K562 (cell line): ENCODE data around the gene DHX32. TPM values are rescaled to one million over a fixed set of nuclear protein-coding genes. Genes with fewer than 3 reads are reported as not detected.
A peak's percentile ranks its signal among the peaks of the same experiment; 100 is the strongest.
"Not testable (repeated sequence)": the region's sequence is repeated elsewhere in the genome, so short reads cannot be mapped to it uniquely, and the experiment has no call there.

Source experiments
- ATAC-seq: fragments of 200-7000 bp; cut with Tn5 transposase; 3 replicates; pipeline ENCODE4 v1.9.1; 2020; ENCODE audit warnings: moderate library complexity
- BruUV-seq: library from RNA; stranded (reverse); fragments of 400-500 nt; replicated peaks from 2 replicates; lab custom pipeline; 2021; lab: Mats Ljungman, UMichigan
- CTCF ChIA-PET: fragments of 300-600 bp; formaldehyde crosslinking; extraction: SDS; loops from one replicate; lab custom pipeline; 2021; ENCODE audit warnings: low intra/inter-chr PET ratio; lab: Yijun Ruan, JAX
- POLR2A ChIA-PET: fragments of 300-600, 350-650 bp; sonication (Branson Sonifier 250); formaldehyde crosslinking; extraction: SDS; loops from one replicate; lab custom pipeline; 2021; ENCODE audit warnings: antibody characterized with exemption, inconsistent platforms; lab: Yijun Ruan, JAX
- DNase-seq, 4 experiments: peaks; one replicate each; pipeline versions ENCODE4 v3.0.0 to v3.0.0-alpha.2; 2011 to 2018; ENCODE audit warnings: low spot score in 3 of 4, mixed read lengths in 3 of 4; ENCODE audit errors: extremely low read depth in 1 of 4
- FAIRE-seq: peaks from 2 replicates; lab custom pipeline; 2011; peaks lifted over from hg19 to GRCh38; lab: Jason Lieb, UNC
- H2AFZ ChIP-seq: 2 replicates; pipeline ENCODE4 v1.6.0; 2011; ENCODE audit warnings: low read depth, low read length, control low read depth, inconsistent platforms
- H3K27ac ChIP-seq: fragments of 200-600 bp; 3 replicates; pipeline ENCODE4 v1.8.0; 2011; ENCODE audit warnings: low read depth, mild to moderate bottlenecking, control low read depth, inconsistent platforms, low read length, moderate library complexity, mixed read lengths; ENCODE audit errors: extremely low read depth
- H3K27me3 ChIP-seq, 2 experiments: fragments of 300-600 bp in 1 of 2; 2 replicates in 1 of 2; 3 replicates in 1 of 2; pipeline versions ENCODE4 v1.6.0 to v1.8.0; 2011; ENCODE audit warnings: inconsistent platforms in 2 of 2, low read length in 2 of 2, mild to moderate bottlenecking in 1 of 2, mixed read lengths in 1 of 2, moderate library complexity in 1 of 2; ENCODE audit not compliant: control insufficient read depth in 2 of 2, insufficient read depth in 2 of 2
- H3K36me3 ChIP-seq: fragments of 300-600 bp; 3 replicates; pipeline ENCODE4 v1.8.0; 2011; ENCODE audit warnings: mild to moderate bottlenecking, low read length, inconsistent platforms; ENCODE audit not compliant: control insufficient read depth, insufficient read depth
- H3K4me1 ChIP-seq, 2 experiments: fragments of 200-600 bp in 1 of 2; replicated peaks in 1 of 2; 2 replicates in 1 of 2; 3 replicates in 1 of 2; pipeline versions ENCODE4 v1.5.1 to v1.8.0; 2011; ENCODE audit warnings: inconsistent platforms in 2 of 2, low read length in 2 of 2, mild to moderate bottlenecking in 1 of 2, mixed read lengths in 1 of 2, moderate library complexity in 1 of 2; ENCODE audit not compliant: control insufficient read depth in 2 of 2, insufficient read depth in 2 of 2
- H3K4me2 ChIP-seq: 2 replicates; pipeline ENCODE4 v1.6.1; 2011; ENCODE audit warnings: low read length, control low read depth, inconsistent platforms, mixed read lengths; ENCODE audit not compliant: insufficient read depth
- H3K4me3 ChIP-seq: fragments of 200-600 bp; sonication (generic), shearing (Covaris generic); 2 replicates; pipeline ENCODE4 v1.5.1; 2016; ENCODE audit warnings: control low read depth, inconsistent platforms
- H3K79me2 ChIP-seq: fragments of 200-600 bp; 3 replicates; pipeline ENCODE4 v1.8.0; 2011; ENCODE audit warnings: low read length, inconsistent platforms; ENCODE audit not compliant: control insufficient read depth, insufficient read depth
- H3K9ac ChIP-seq, 2 experiments: 2 replicates each; pipeline versions ENCODE4 v1.6.0 to v1.6.1; 2011; ENCODE audit warnings: low read depth in 2 of 2, low read length in 2 of 2, control low read depth in 1 of 2, inconsistent platforms in 1 of 2, mild to moderate bottlenecking in 1 of 2, mixed read lengths in 1 of 2; ENCODE audit not compliant: insufficient read depth in 1 of 2
- H3K9me1 ChIP-seq: one replicate; pipeline ENCODE4 v1.6.0; 2011; ENCODE audit warnings: inconsistent platforms, mild to moderate bottlenecking, low read length, moderate library complexity; ENCODE audit not compliant: control insufficient read depth, insufficient read depth
- H3K9me3 ChIP-seq: replicated peaks from 2 replicates; pipeline ENCODE4 v1.5.1; 2011; ENCODE audit warnings: low read depth, low read length, inconsistent platforms; ENCODE audit not compliant: control insufficient read depth, insufficient read depth
- H4K20me1 ChIP-seq: replicated peaks from 2 replicates; pipeline ENCODE4 v1.6.1; 2011; ENCODE audit warnings: low read length, inconsistent platforms, mixed read lengths; ENCODE audit not compliant: control insufficient read depth, insufficient read depth
- CTBP1 ChIP-seq: fragments of 450-650 bp; IDR thresholded peaks from 2 replicates; pipeline ENCODE4 v1.6.1; 2016; ENCODE audit warnings: borderline replicate concordance
- FOSL1 ChIP-seq: fragments of 200-800 bp; sonication (Bioruptor generic); conservative IDR thresholded peaks from 2 replicates; pipeline ENCODE4 v1.6.1; 2016; ENCODE audit warnings: missing genetic modification characterization, missing compliant biosample characterization
- ZKSCAN8 ChIP-seq: fragments of 200-800 bp; sonication (Bioruptor generic); IDR thresholded peaks from 2 replicates; pipeline ENCODE4 v1.6.1; 2016; ENCODE audit warnings: missing genetic modification characterization, missing compliant biosample characterization
- WGBS: fragments of 100-300 bp; shearing (Covaris generic); methylation state at CpG from one replicate; pipeline ENCODE4 v1.1.6; 2016; ENCODE audit warnings: low coverage, mixed read lengths; ENCODE audit not compliant: insufficient coverage; ENCODE audit errors: missing lambda C conversion rate; 5-methylcytosine and 5-hydroxymethylcytosine counted together
- in situ Hi-C: fragments of 300-500 bp; cut with MboI; formaldehyde crosslinking; loops from 4 replicates; pipeline ENCODE4 v1.15.0; 2018; ENCODE audit warnings: inconsistent platforms, mixed read lengths
- intact Hi-C: fragments of 100-400 bp; cut with micrococcal nuclease; formaldehyde crosslinking; loops from 2 replicates; pipeline ENCODE4 v1.14.2; 2022
- polyA plus RNA-seq, 8 experiments: library from polyadenylated mRNA; depleted of rRNA in 4 of 8; stranded (reverse) in 5 of 8; unstranded in 3 of 8; fragments of >200 nt; fragmentation: Nextera tagmentation in 2 of 8; fragmentation: Illumina TruSeq in 1 of 8; extraction: Ambion mirVana in 2 of 8; extraction: Trizol in 1 of 8; gene quantifications; 2 replicates each; pipeline versions ENCODE4 v1.2.1 to v1.2.3, GENCODE V29; 2011 to 2014; ENCODE audit warnings: inconsistent platforms in 1 of 8, missing spikeins in 1 of 8
- total RNA-seq, 7 experiments: library from RNA; depleted of rRNA in 6 of 7; stranded (reverse); fragments of >200 nt in 6 of 7; fragmentation: Illumina TruSeq in 2 of 7; extraction: Trizol in 2 of 7; gene quantifications; 2 replicates each; pipeline versions ENCODE4 v1.2.1 to v1.2.3, GENCODE V29; 2011 to 2021; ENCODE audit warnings: low replicate concordance in 1 of 7
- TF ChIP-seq, protein P1 (sequence below), 2 experiments: fragments of 450-650 bp in 1 of 2; sonication (generic) in 1 of 2; formaldehyde crosslinking in 1 of 2; IDR thresholded peaks in 1 of 2; conservative IDR thresholded peaks in 1 of 2; 2 replicates each; pipeline versions ENCODE4 v1.6.1 to v1.8.1; 2016 to 2023; ENCODE audit warnings: mild to moderate bottlenecking in 2 of 2, moderate library complexity in 2 of 2, inconsistent platforms in 1 of 2, missing genetic modification reagents in 1 of 2

DHX32 gene
- total and polyA plus RNA-seq, 9 of the 15 experiments (the other 6 are each of a cell fraction or from before 2014, with no cell fraction given): 5.8 to 23.5 (median 17.5) TPM

DNA sequence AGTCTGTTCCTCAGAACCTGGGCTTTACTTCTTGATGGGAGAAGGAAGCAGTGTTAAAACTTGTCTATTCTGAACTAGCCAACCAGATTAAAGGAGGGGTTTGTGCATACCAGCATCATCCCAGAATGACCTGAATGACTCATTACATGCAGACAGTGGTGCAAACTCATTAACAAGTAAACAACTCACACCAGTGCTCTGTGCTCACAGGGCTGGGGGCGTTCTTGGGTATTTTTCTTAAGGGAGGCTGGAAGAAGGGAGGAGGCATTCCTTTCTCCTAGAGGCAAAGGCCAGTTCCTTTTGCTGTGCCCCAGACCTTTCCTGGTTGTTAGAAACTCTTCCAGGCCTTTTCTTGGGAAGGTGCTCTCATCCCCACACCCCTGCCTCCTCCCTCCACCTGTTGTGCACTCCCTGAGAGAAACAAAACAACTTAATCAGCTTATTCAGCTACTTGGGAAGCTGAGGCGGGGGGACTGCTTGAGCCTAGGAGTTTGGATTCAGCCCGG, 22.1 kb upstream of the DHX32 start:
- H3K27me3 ChIP-seq, H3K9me1 ChIP-seq, FAIRE-seq, H3K4me3 ChIP-seq, BruUV-seq, POLR2A ChIA-PET, H4K20me1 ChIP-seq, intact Hi-C loops, ATAC-seq, H3K4me2 ChIP-seq, H3K9me3 ChIP-seq, DNase-seq, H3K36me3 ChIP-seq, H3K9ac ChIP-seq, H3K4me1 ChIP-seq, H3K79me2 ChIP-seq, in situ Hi-C loops, CTCF ChIA-PET, H3K27ac ChIP-seq, H2AFZ ChIP-seq: not testable (repeated sequence)
- WGBS: 16% methylated on average over 3 of the region's 3 CpGs
- TF ChIP-seq, protein P1, sequence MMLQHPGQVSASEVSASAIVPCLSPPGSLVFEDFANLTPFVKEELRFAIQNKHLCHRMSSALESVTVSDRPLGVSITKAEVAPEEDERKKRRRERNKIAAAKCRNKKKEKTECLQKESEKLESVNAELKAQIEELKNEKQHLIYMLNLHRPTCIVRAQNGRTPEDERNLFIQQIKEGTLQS (IDR thresholded peaks at IDR 0.05): peak; percentile 44
- TF ChIP-seq, protein P1 (CRISPR knock-in tag; conservative IDR thresholded peaks at IDR 0.05): not testable (repeated sequence)
- peak; percentile 66; the same call in 1 of the 2 replicates for TF ChIP-seq ZKSCAN8 (CRISPR knock-in tag)

DNA sequence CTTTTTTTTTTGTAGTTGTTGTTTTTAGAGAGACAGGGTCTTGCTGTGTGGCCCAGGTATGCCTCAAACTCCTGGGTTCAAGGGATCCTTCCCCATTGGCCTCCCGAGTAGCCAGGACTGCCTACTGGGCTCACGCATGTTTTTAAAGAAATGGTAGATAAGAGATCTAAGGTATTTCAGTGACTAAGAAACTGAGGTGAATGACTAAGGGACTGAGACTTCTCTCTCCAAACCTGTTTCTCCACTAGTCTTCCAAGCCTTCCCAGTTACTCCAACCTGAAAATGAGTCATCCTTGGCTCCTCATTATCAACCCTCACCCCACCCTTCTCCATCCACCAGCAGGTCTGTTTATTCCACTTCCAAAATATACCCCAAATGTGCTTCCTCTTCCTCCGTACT, 19.9 kb upstream of the DHX32 start:
- H3K9me3 ChIP-seq, H3K36me3 ChIP-seq, H2AFZ ChIP-seq, CTCF ChIA-PET, H3K4me3 ChIP-seq, H3K79me2 ChIP-seq, H3K27me3 ChIP-seq, FAIRE-seq, H3K4me2 ChIP-seq, intact Hi-C loops, H3K27ac ChIP-seq, H4K20me1 ChIP-seq, in situ Hi-C loops, H3K9me1 ChIP-seq, BruUV-seq, H3K4me1 ChIP-seq, H3K9ac ChIP-seq, DNase-seq, ATAC-seq: not testable (repeated sequence)
- POLR2A ChIA-PET: interaction anchor here (0.6 kb wide), 1 partner anchor 198 kb away, joined by 3 read pairs; no protein-coding TSS in a partner anchor
- TF ChIP-seq CTBP1 (0 out of 2 replicates have a peak, but pooled peaks have one; percentile 18), FOSL1 (tag) (peak; percentile 55)
- TF ChIP-seq, protein P1 (IDR thresholded peaks at IDR 0.05): peak; percentile 51; the same call in 1 of the 2 replicates
- TF ChIP-seq, protein P1 (CRISPR knock-in tag; conservative IDR thresholded peaks at IDR 0.05): not testable (repeated sequence)
- WGBS: 0% methylated on average over 2 of the region's 3 CpGs

DNA sequence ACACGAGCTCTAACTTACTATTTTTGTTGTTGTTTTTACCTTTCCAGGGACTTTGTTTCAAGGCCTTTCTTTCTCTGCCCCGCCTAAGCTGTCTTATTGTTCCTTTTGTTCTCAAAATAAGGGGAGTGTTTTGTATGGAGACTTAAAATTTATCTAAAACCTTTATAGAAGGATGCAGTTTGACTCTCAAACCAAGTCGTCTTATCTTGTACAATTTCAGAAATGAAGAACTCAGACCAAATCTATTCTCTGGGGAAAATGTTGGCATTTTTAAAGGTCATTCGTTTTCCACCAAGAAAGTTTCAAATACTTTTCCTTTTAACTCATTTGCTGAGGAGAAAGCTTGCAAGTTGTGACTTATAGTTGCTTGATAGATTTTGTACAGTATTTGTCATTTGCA, 16.2 kb upstream of the DHX32 start:
- Histone ChIP-seq H3K4me2 (peak overlapping the region; percentile 65; the same call in 1 of the 2 replicates), H2AFZ (0 out of 2 replicates have a peak overlapping the region, but pooled peaks have one; percentile 24)
- H3K9ac ChIP-seq, in situ Hi-C loops, H3K4me3 ChIP-seq, FAIRE-seq, H3K9me1 ChIP-seq, H3K36me3 ChIP-seq, H3K27ac ChIP-seq, ATAC-seq, H3K27me3 ChIP-seq, H3K4me1 ChIP-seq, DNase-seq, CTCF ChIA-PET, H3K9me3 ChIP-seq, intact Hi-C loops, H3K79me2 ChIP-seq, BruUV-seq, H4K20me1 ChIP-seq: not testable (repeated sequence)
- POLR2A ChIA-PET: interaction anchor here (0.6 kb wide), 1 partner anchor 11 kb away, joined by 3 read pairs; no protein-coding TSS in a partner anchor
- WGBS: 5% methylated on average over 4 of the region's 4 CpGs
